ENCODE measurements around the gene POR. TPM values are rescaled to one million over a fixed set of nuclear protein-coding genes. Genes with fewer than 3 reads are reported as not detected.
A peak's percentile ranks its signal among the peaks of the same experiment; 100 is the strongest.

POR gene
- total and polyA plus RNA-seq, 11 donors: 38.3 to 202 (median 80.0) TPM

DNA sequence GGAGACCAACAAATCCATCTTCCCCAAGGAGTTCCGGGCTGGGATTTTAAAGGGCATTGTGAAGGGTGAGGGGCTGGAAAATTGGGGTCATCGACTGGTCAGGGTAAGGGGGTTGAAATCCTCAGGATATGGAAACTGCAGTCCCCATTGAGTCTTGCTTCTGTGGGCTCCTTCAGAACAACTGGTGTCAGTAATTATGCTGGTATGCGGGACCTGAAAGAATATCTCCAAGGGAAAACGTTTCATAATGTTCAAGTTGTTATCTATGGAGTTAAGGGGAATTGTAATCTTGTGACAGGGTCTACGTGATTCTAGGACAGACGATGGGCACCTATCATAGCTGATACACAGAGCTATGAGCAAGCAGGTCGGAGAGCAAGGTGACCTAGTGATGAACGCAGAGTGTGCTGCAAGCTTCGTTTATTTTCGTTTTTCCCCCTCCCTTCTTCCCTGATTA is 36.6 kb upstream of the POR start:
- ATAC-seq (no peak), DNase-seq (no peak)
- H3K27ac ChIP-seq: peak overlapping the region in 11 of 12 donors; percentile 13 to 89 (median 85)
- peak overlapping the region; percentile 1 to 98 (median 84) for H3K4me3 ChIP-seq
- H3K4me1 ChIP-seq: peaks cover 0 to 43% (median 15%) of the 10 kb centered on the region in 12 donors
- WGBS, 4 donors: 15 to 21% (median 15%) methylated on average over 10 of the region's 10 CpGs
- H3K9me3 ChIP-seq: no peaks in the 10 kb centered on the region
- peaks cover 0 to 29% (median 22%) of the 10 kb centered on the region in 9 donors for H3K36me3 ChIP-seq
- intact Hi-C loops (cut with DNase I): loop anchor here in 6 of 10 donors (2.0 to 10.0 kb wide), 7 partner anchors 34 to 116 kb away; partner anchors contain the start of genes POR (in 3 of the 6) and TMEM120A (in 2 of the 6)
- TF ChIP-seq POLR2A (IDR thresholded peaks at IDR 0.05): no peak
- H3K27me3 ChIP-seq: no peaks in the 10 kb centered on the region

GRCh38 chr7:75878769-75879611 is 36.0 kb upstream of the POR start, which contains the start of gene RHBDD2:
TSS of gene RHBDD2 (plus strand) at chr7:75879034. CDS start at chr7:75879083, 49 bp downstream.
- intact Hi-C loops (cut with DNase I): loop anchor here in 6 of 10 donors (2.0 to 10.0 kb wide), 7 partner anchors 33 to 116 kb away; partner anchors contain the start of genes POR (in 3 of the 6) and TMEM120A (in 2 of the 6)
- ATAC-seq (peak; percentile 97 to 100 (median 99)), DNase-seq (peak; percentile 96 to 98 (median 97))
- H3K4me3 ChIP-seq: peak within 1 kb of the TSS; percentile 45 to 98 (median 88)
- peak in 7 of 12 donors; percentile 3 to 50 (median 26) for TF ChIP-seq CTCF (IDR thresholded peaks at IDR 0.05)
- TF ChIP-seq POLR2A (IDR thresholded peaks at IDR 0.05): peak; percentile 90 to 99
- peaks cover 0 to 43% (median 15%) of the 10 kb centered on the region in 12 donors for H3K4me1 ChIP-seq
- WGBS, 4 donors: 0 to 2% (median 1%) methylated on average over 30 to 63 of the region's 65 CpGs
- peak within 1 kb of the TSS; percentile 11 to 89 (median 85) for H3K27ac ChIP-seq
- peaks cover under 1 to 36% (median 29%) of the 10 kb centered on the region in 9 donors for H3K36me3 ChIP-seq
- H3K9me3 ChIP-seq: no peaks in the 10 kb centered on the region
- no peaks in the 10 kb centered on the region for H3K27me3 ChIP-seq

GRCh38 chr7:75879771-75880184 is 35.2 kb upstream of the POR start:
- intact Hi-C loops (cut with DNase I): loop anchor here in 6 of 10 donors (2.0 to 10.0 kb wide), 7 partner anchors 33 to 115 kb away; partner anchors contain the start of genes POR (in 3 of the 6) and TMEM120A (in 2 of the 6)
- ATAC-seq: no peak
- Histone ChIP-seq H3K27me3 (no peaks in the 10 kb centered on the region), H3K4me1 (peaks cover 0 to 43% (median 15%) of the 10 kb centered on the region in 12 donors), H3K36me3 (peaks cover 2 to 44% (median 37%) of the 10 kb centered on the region in 9 donors), H3K27ac (peak overlapping the region in 8 of 12 donors; percentile 13 to 88 (median 85)), H3K9me3 (no peaks in the 10 kb centered on the region), H3K4me3 (peak overlapping the region; percentile 45 to 98 (median 88))
- TF ChIP-seq CTCF (IDR thresholded peaks at IDR 0.05) (no peak), POLR2A (IDR thresholded peaks at IDR 0.05) (no peak)
- no peak for DNase-seq
- WGBS, 4 donors: 18 to 23% (median 20%) methylated on average over 8 of the region's 8 CpGs

GRCh38 chr7:75880242-75880641 is 34.7 kb upstream of the POR start:
- Histone ChIP-seq H3K4me3 (peak overlapping the region in 7 of 12 donors; percentile 79 to 98 (median 89)), H3K9me3 (no peaks in the 10 kb centered on the region), H3K27me3 (no peaks in the 10 kb centered on the region), H3K27ac (no peak overlapping the region), H3K4me1 (peaks cover 0 to 43% (median 15%) of the 10 kb centered on the region in 12 donors), H3K36me3 (peaks cover 2 to 48% (median 41%) of the 10 kb centered on the region in 9 donors)
- WGBS, 4 donors: 80 to 87% (median 83%) methylated on average over 4 of the region's 4 CpGs
- no peak for ATAC-seq
- TF ChIP-seq CTCF (IDR thresholded peaks at IDR 0.05) (no peak), POLR2A (IDR thresholded peaks at IDR 0.05) (no peak)
- no peak for DNase-seq
- intact Hi-C loops (cut with DNase I): no loop called here

Data from heart left ventricle (tissue), 16 donors.